Coronary artery (tissue), 2 donors: ENCODE results near the gene PREB.

Experiments used
- DNase-seq: peaks from one replicate; pipeline ENCODE4 v3.0.0-alpha.2; 2017; ENCODE audit warnings: low spot score
- H3K27ac ChIP-seq, 2 donors: fragments of 200-600 bp; sonication (generic); one replicate each; pipeline ENCODE4 v1.5.1; 2016 to 2019
- H3K4me3 ChIP-seq: fragments of 200-600 bp; sonication (generic); 2 replicates; pipeline ENCODE4 v1.5.1; 2016; ENCODE audit warnings: mild to moderate bottlenecking, moderate library complexity
- TF ChIP-seq, protein P1 (sequence below): fragments of 200-600 bp; sonication (generic); IDR thresholded peaks from one replicate; pipeline ENCODE4 v1.5.1; 2019; ENCODE audit warnings: antibody characterized with exemption

PREB gene

DNA sequence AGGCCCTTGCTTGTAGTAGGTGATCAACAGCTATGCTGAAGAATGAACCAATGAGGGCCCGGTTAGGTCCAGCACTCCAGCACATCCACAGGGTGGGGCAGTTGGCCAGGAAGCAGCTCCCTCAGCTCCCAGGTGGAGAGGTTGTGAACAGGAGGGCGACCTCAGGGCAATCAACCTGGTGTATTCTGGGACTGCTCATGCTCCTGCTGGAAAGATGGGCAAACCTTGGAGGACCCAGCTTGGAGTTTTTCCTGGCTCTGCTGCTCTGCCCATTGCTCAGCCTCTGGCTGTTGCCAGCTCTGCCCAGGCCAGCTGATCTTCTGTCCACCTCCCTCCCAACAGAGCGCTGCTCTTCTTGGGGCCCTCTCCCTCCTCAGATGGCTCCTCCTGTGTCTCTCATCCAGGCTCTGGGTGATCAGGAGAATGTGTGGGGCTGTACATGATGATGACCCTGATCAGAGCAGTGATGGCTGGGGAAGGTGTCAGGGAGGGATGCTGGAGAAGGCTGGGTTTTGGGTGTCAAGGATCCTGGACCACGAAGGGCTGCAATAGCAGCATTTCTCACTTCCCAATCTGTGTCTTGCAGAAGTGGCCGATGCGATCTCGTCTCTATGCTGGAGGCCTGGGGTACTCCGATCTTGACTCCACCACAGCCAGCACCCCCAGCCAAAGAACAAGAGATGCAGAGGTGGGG, 17.8 kb upstream of the PREB start:
- Histone ChIP-seq H3K27ac (no peak overlapping the region), H3K4me3 (no peak overlapping the region)
- DNase-seq, result no peak
- TF ChIP-seq, protein P1, sequence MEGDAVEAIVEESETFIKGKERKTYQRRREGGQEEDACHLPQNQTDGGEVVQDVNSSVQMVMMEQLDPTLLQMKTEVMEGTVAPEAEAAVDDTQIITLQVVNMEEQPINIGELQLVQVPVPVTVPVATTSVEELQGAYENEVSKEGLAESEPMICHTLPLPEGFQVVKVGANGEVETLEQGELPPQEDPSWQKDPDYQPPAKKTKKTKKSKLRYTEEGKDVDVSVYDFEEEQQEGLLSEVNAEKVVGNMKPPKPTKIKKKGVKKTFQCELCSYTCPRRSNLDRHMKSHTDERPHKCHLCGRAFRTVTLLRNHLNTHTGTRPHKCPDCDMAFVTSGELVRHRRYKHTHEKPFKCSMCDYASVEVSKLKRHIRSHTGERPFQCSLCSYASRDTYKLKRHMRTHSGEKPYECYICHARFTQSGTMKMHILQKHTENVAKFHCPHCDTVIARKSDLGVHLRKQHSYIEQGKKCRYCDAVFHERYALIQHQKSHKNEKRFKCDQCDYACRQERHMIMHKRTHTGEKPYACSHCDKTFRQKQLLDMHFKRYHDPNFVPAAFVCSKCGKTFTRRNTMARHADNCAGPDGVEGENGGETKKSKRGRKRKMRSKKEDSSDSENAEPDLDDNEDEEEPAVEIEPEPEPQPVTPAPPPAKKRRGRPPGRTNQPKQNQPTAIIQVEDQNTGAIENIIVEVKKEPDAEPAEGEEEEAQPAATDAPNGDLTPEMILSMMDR, result no peak

DNA sequence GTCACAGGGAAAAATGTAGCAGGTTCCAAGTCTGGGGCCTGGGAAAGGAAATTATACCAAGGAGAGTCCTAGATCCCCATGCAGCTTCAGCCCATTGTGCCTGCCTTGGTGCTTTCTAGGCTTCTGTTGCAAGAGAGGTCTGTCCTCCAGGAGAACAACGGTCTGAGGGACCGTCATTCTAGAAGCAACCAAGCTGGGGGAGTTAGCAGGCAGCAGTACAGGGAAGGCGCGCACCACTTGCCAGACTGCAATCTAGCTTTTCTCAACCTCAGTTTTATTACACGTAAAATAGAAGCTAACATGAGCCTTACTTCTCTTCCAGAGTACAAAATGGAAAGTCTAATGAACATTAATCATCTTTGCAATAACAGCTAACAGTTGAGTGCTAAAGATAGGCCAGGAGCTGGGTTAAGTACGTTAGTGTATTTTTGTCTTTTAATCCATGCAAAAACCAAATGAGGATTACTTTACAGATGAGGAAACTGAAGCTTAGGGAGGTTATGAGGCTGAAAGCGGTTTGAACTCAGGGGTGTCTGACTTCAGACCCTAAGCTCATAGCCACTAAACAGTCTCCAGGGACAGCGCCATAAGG, 16.3 kb upstream of the PREB start:
- Histone ChIP-seq H3K27ac (no peak overlapping the region), H3K4me3 (no peak overlapping the region)
- DNase-seq, result no peak
- TF ChIP-seq, protein P1, result no peak

DNA sequence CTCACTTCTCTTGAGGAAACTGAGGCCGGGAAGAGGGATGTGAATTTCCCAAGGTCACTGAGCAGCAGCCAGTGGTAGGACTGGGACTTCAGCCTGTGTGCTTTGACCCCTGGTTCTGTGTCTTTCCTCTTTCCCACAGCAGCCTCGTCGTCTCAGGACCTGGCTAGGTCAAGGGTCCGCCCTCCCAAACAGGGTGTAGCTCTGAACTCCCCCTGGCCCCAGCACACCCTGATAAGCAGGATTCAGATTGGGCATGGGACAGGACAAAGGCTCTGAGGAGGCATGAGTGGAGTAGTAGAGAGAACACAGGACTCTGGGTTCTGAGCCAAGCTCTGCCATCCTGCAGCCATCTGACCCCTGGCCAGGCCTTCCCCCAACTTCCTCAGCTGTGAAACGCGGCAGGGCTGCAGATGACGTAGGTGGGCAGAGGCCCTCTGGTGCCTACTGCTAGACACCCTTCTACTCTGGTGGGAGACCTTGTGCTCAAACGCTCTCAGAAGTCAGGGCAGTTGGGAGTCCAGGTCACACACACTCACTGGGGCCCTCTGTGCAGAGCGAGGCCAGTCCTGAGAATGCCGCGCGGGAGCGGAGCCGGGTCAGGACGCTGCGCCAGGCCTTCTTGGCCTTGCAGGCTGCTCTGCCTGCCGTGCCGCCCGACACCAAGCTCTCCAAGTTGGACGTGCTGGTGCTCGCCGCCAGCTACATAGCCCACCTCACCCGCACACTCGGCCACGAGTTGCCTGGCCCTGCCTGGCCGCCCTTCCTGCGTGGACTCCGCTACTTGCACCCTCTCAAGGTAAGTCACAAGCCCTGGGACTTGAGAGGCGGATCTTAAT, 15.4 kb upstream of the PREB start:
- Histone ChIP-seq H3K27ac (no peak overlapping the region), H3K4me3 (no peak overlapping the region)
- TF ChIP-seq, protein P1, result no peak
- DNase-seq, result no peak

DNA sequence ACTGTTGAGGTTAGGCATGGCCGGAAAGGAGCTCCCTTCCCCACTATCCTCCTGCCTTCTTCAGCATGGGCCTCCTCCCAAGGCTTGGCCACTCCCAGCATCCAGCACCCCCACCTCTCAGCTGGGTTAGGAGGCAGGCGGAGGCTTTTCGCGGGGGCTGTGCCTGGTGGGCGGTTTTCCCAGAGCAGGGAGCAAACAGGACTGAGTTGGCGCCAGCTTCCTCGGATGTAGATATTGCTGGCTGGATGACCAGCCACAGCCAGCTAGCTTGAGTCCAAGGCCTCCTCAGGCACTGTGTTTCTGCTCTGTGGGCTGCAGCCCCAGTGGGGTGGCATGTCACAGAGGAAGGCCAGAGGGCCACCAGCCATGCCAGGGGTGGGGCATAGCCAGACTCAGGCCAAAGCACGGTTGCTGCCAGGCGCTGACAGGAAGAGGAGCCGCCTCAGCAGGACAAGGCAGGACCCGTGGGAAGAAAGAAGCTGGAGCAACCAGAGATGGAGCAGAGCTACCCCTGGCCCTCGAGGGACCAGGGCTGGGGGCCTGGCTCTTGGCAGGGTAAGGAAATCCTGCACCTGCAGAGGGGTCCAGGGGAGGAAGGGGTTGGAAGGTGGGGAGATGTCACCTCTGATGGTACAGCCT, 14.5 kb upstream of the PREB start, which contains the start of gene TCF23:
Gene TCF23 (plus strand): TSS at position 204 of the 639 bp plus-strand sequence. CDS start 130 bp downstream, at position 334.
- no peak within 1 kb of the TSS for H3K27ac ChIP-seq
- no peak for DNase-seq
- no peak within 1 kb of the TSS for H3K4me3 ChIP-seq
- TF ChIP-seq, protein P1, result no peak

DNA sequence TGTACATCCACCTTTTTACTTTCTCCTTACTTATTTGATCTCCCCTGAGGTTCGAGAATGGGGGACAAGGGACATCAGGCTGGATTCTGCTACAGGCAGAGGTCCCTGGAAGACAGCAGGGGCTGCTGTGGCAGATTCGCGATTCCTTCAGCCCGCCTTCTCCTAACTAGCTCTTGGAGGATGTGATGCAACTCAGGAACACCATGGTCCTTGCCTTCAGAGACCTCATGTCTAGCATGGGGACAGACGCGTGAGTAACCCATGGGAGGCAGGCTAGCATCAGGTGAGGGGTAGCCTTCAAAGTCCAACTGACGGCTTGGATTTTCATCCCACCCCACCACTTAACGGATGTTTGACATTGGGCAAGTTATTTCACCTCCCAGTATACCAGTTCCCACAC, 13.5 kb upstream of the PREB start:
- no peak overlapping the region for H3K27ac ChIP-seq
- DNase-seq, result no peak
- TF ChIP-seq, protein P1, result no peak
- no peak overlapping the region for H3K4me3 ChIP-seq

DNA sequence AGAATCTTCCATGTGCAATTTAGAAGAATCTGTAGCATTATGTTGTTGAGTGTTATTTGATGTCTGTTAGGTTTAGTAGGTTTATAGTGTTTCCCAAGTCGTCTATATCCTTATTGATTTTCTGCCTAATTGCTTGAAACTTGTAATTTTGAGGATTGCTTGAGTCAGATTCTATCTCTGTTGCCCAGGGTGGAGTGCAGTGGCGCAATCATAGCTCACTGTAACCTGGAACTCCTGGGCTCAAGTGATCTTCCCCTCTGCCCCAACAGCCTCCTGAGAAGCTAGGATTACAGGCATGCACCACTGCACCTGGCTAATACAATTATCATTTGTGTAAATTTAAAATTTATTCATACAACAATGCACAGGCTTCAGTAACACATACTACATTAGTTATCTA, 11.2 kb upstream of the PREB start:
- no peak overlapping the region for H3K27ac ChIP-seq
- H3K4me3 ChIP-seq, result no peak overlapping the region
- DNase-seq, result no peak
- TF ChIP-seq, protein P1, result no peak
